ENCODE data around the gene KRTAP10-12. TPM values are rescaled to one million over a fixed set of nuclear protein-coding genes. Genes with fewer than 3 reads are reported as not detected.

The KRTAP10-12 gene
- total RNA-seq, 6 donors from 2014 or later: not detected

- H3K27ac ChIP-seq: no peak overlapping the region
- TF ChIP-seq POLR2A (IDR thresholded peaks at IDR 0.05): no peak
- TF ChIP-seq POLR2AphosphoS5 (IDR thresholded peaks at IDR 0.05): no peak
- no peak for TF ChIP-seq CTCF (IDR thresholded peaks at IDR 0.05)
- TF ChIP-seq EP300 (IDR thresholded peaks at IDR 0.05): no peak
- H3K36me3 ChIP-seq: no peaks in the 10 kb centered on the region
- H3K4me3 ChIP-seq: no peak overlapping the region
- WGBS, 2 donors: 85 to 88% methylated on average over 2 of the region's 2 CpGs
- DNase-seq (no peak), ATAC-seq (ENCODE audit: low FRiP score in 2 of 2) (no peak)
- no peaks in the 10 kb centered on the region for H3K9me3 ChIP-seq
- H3K27me3 ChIP-seq: peaks cover 0 to 14% (median 10%) of the 10 kb centered on the region in 4 donors
- H3K4me1 ChIP-seq: peaks cover 0 to 8% (median 0%) of the 10 kb centered on the region in 4 donors
Measured at GRCh38 chr21:44720170-44720569, 23.2 kb downstream of the KRTAP10-12 start.

GRCh38 chr21:44722731-44723130 lies 25.8 kb downstream of the KRTAP10-12 start:
- Histone ChIP-seq H3K4me1 (peaks cover 0 to 8% (median 0%) of the 10 kb centered on the region in 4 donors), H3K36me3 (no peaks in the 10 kb centered on the region), H3K4me3 (no peak overlapping the region), H3K27me3 (peaks cover 0 to 14% (median 10%) of the 10 kb centered on the region in 4 donors), H3K27ac (no peak overlapping the region), H3K9me3 (no peaks in the 10 kb centered on the region)
- DNase-seq (no peak), ATAC-seq (ENCODE audit: low FRiP score in 2 of 2) (no peak)
- no peak for TF ChIP-seq POLR2AphosphoS5 (IDR thresholded peaks at IDR 0.05)
- TF ChIP-seq CTCF (IDR thresholded peaks at IDR 0.05): no peak
- no peak for TF ChIP-seq POLR2A (IDR thresholded peaks at IDR 0.05)
- TF ChIP-seq EP300 (IDR thresholded peaks at IDR 0.05): no peak
- WGBS, 2 donors: 66 to 69% methylated on average over 5 of the region's 5 CpGs

GRCh38 chr21:44723177-44724131 lies 26.5 kb downstream of the KRTAP10-12 start:
- TF ChIP-seq EP300 (IDR thresholded peaks at IDR 0.05): no peak
- WGBS, 2 donors: 28 to 32% methylated on average over 52 to 61 of the region's 61 CpGs
- H3K27ac ChIP-seq: no peak overlapping the region
- no peaks in the 10 kb centered on the region for H3K36me3 ChIP-seq
- peak in 1 of 2 donors; percentile 75 for DNase-seq
- ATAC-seq (ENCODE audit: low FRiP score in 2 of 2): peak in 1 of 2 donors; percentile 24
- H3K9me3 ChIP-seq: no peaks in the 10 kb centered on the region
- H3K4me1 ChIP-seq: peaks cover 0 to 8% (median 0%) of the 10 kb centered on the region in 4 donors
- H3K27me3 ChIP-seq: peaks cover 0 to 14% (median 10%) of the 10 kb centered on the region in 4 donors
- H3K4me3 ChIP-seq: no peak overlapping the region

GRCh38 chr21:44724196-44724595 lies 27.2 kb downstream of the KRTAP10-12 start:
- Histone ChIP-seq H3K36me3 (no peaks in the 10 kb centered on the region), H3K4me3 (no peak overlapping the region), H3K27me3 (peaks cover 0 to 14% (median 10%) of the 10 kb centered on the region in 4 donors), H3K4me1 (peaks cover 0 to 8% (median 0%) of the 10 kb centered on the region in 4 donors), H3K9me3 (no peaks in the 10 kb centered on the region), H3K27ac (no peak overlapping the region)
- ATAC-seq (ENCODE audit: low FRiP score in 2 of 2) (peak in 1 of 2 donors; percentile 23), DNase-seq (no peak)
- TF ChIP-seq CTCF (IDR thresholded peaks at IDR 0.05) (no peak), POLR2A (IDR thresholded peaks at IDR 0.05) (no peak), POLR2AphosphoS5 (IDR thresholded peaks at IDR 0.05) (no peak), EP300 (IDR thresholded peaks at IDR 0.05) (no peak)
- 91 to 95% methylated on average over 7 of the region's 7 CpGs for WGBS, 2 donors

- WGBS, 2 donors: 91 to 92% methylated on average over 11 to 14 of the region's 14 CpGs
- Histone ChIP-seq H3K9me3 (no peaks in the 10 kb centered on the region), H3K36me3 (no peaks in the 10 kb centered on the region), H3K4me1 (peaks cover 0 to 8% (median 0%) of the 10 kb centered on the region in 4 donors), H3K27me3 (peaks cover 0 to 14% (median 10%) of the 10 kb centered on the region in 4 donors), H3K4me3 (no peak overlapping the region), H3K27ac (no peak overlapping the region)
- DNase-seq: no peak
- ATAC-seq (ENCODE audit: low FRiP score in 2 of 2): no peak
- no peak for TF ChIP-seq CTCF (IDR thresholded peaks at IDR 0.05)
- no peak for TF ChIP-seq EP300 (IDR thresholded peaks at IDR 0.05)
- TF ChIP-seq POLR2A (IDR thresholded peaks at IDR 0.05): no peak
- no peak for TF ChIP-seq POLR2AphosphoS5 (IDR thresholded peaks at IDR 0.05)
Measured at GRCh38 chr21:44724926-44725325, 28.0 kb downstream of the KRTAP10-12 start.

Data from upper lobe of left lung (tissue), 6 donors.